GM19035 (cell line): ENCODE results near the gene FAM20C.

Experiments
- ATAC-seq: cut with Tn5 transposase; IDR thresholded peaks from one replicate; pipeline ENCODE4 v1.9.1; 2021; ENCODE audit not compliant: unreplicated experiment

FAM20C gene

GRCh38 chr7:300546-301290 lies 108.3 kb downstream of the FAM20C start:
- ATAC-seq = no peak

GRCh38 chr7:301291-302053 lies 109.1 kb downstream of the FAM20C start:
- no peak for ATAC-seq

- no peak for ATAC-seq
These were observed 110.0 kb downstream of the FAM20C start for GRCh38 chr7:302054-302992.

- no peak for ATAC-seq
These were observed 111.1 kb downstream of the FAM20C start for GRCh38 chr7:303425-303824.

DNA sequence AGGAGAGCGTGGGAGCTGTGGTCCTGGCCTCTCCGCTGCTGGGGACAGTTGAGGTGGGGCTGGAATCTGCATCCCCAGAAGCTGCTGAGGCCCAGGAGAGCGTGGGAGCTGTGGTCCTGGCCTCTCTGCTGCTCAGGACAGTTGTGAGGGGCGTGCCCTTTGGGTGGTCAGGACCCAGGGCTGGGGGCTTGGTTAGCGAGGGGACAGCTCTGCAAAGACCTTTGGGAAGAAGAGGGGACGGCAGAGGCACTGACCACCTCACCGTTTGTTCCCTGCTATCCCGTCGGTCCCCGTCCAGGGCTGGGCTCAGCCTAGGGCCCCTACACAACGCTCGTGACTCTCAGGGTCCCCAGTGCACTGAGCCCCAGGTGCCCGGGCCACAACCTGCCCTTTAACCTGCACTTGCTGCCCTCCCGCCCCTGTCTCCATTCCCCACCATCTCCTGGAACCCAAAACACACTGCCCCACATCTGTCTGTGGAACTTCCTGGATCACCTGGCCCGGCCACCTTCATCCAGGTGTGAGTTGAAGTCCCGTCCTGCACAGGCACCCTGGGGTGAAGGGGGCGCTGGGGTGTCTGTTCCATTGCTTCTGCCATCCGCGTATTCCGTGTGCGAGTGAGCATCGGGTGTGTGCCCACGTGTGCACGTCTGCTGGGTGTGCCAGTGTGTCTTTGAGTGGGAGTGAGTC lies 111.7 kb downstream of the FAM20C start:
- ATAC-seq = no peak

- ATAC-seq = no peak
These were observed 112.4 kb downstream of the FAM20C start for GRCh38 chr7:304574-305409.

GRCh38 chr7:305410-306151 lies 113.2 kb downstream of the FAM20C start:
- no peak for ATAC-seq

DNA sequence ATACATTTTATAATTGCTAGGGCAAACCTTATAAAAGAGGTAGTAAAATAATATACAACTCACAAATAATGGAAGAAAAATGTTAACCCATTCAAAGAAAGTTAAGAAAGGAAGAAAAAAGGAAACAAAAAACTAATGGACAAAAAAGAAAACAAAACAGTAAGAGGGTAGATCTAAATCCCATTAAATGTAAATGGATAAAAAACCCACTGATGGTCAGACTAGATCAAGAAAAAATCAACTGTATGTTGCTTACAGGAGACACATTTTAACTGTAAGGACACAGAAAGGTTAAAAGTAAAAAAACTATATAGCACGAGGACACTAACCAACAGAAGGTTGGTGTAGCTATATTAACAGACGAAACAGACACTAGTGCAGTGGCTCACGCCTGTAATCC lies 115.6 kb downstream of the FAM20C start:
- ATAC-seq = no peak

DNA sequence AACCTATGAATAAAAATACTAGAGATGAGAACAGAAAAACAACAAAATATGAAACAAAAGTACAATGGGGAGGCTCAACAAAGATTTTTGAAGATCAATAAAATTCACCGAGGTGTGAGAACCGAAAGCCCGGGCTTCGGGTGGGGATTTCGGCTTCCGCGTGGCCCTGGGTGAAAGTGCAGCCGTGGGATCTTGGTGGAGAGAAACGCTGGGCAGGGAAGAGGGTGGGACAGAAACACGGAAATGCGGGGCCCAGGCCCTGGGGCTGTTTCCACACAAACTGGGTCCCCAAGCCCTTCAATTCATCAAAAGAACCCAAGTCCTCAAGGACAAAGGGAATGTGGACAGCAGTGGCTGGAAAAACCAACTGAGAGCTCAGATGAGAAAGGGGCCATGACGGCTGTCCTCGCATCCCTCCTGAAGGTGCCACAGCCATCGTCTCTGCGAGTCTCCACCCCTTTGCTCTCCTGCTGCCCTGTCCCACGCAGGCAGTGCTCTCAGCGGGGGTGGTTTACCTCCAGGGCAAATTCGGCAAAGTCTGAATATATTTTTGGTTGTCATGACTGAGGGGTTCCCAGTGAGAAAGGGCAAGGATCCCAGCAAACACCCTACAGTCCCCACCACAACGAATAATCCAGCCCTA lies 117.3 kb downstream of the FAM20C start:
- ATAC-seq = no peak
